Ishikawa (cell line): ENCODE data around the gene SULT4A1.

Experiments
- CEBPB ChIP-seq: IDR thresholded peaks from 2 replicates; pipeline ENCODE4 v1.6.1; 2012
- CREB1 ChIP-seq: IDR thresholded peaks from 2 replicates; pipeline ENCODE4 v1.6.1; 2012; ENCODE audit warnings: low read depth
- EGR1 ChIP-seq: IDR thresholded peaks from 2 replicates; pipeline ENCODE4 v1.6.1; 2012
- EP300 ChIP-seq: IDR thresholded peaks from 2 replicates; pipeline ENCODE4 v1.6.1; 2012; ENCODE audit warnings: borderline replicate concordance
- FOXM1 ChIP-seq: IDR thresholded peaks from 2 replicates; pipeline ENCODE4 v1.6.1; 2012; ENCODE audit warnings: low read depth, borderline replicate concordance
- MAX ChIP-seq: IDR thresholded peaks from 2 replicates; pipeline ENCODE4 v1.6.1; 2012
- NFIC ChIP-seq: IDR thresholded peaks from 2 replicates; pipeline ENCODE4 v1.6.1; 2012
- RAD21 ChIP-seq: IDR thresholded peaks from 2 replicates; pipeline ENCODE4 v1.6.1; 2012; ENCODE audit warnings: low read depth
- REST ChIP-seq: IDR thresholded peaks from 2 replicates; pipeline ENCODE4 v1.6.1; 2012; ENCODE audit warnings: low read depth, mild to moderate bottlenecking
- TAF1 ChIP-seq: IDR thresholded peaks from 2 replicates; pipeline ENCODE4 v1.6.1; 2012; ENCODE audit warnings: low read depth, mild to moderate bottlenecking
- TCF12 ChIP-seq: IDR thresholded peaks from 2 replicates; pipeline ENCODE4 v1.6.1; 2012; ENCODE audit warnings: low read depth
- TEAD4 ChIP-seq: IDR thresholded peaks from 2 replicates; pipeline ENCODE4 v1.6.1; 2012
- USF1 ChIP-seq: IDR thresholded peaks from 2 replicates; pipeline ENCODE4 v1.6.1; 2012
- YY1 ChIP-seq: IDR thresholded peaks from 2 replicates; pipeline ENCODE4 v1.6.1; 2012; ENCODE audit warnings: low read depth
- ZBTB7A ChIP-seq: IDR thresholded peaks from 2 replicates; pipeline ENCODE4 v1.6.1; 2012; ENCODE audit warnings: low read depth

SULT4A1 gene

GRCh38 chr22:43854121-43854785, 8.1 kb downstream of the SULT4A1 start:
- TF ChIP-seq REST (no peak), TCF12 (no peak), EP300 (no peak), RAD21 (no peak), NFIC (no peak), TEAD4 (no peak), YY1 (no peak)

- TF ChIP-seq YY1 (no peak), NFIC (no peak), TCF12 (no peak), TEAD4 (no peak), CREB1 (no peak), EGR1 (no peak), FOXM1 (no peak)
These were observed 8.9 kb downstream of the SULT4A1 start for GRCh38 chr22:43853328-43853931.

- TF ChIP-seq NFIC, result no peak
- no peak for TF ChIP-seq TEAD4
- TF ChIP-seq MAX, result no peak
- TF ChIP-seq EGR1, result no peak
- TF ChIP-seq ZBTB7A, result no peak
- TF ChIP-seq CEBPB, result no peak
- TF ChIP-seq TAF1, result no peak
- no peak for TF ChIP-seq EP300
- TF ChIP-seq USF1, result no peak
- no peak for TF ChIP-seq FOXM1
- TF ChIP-seq TCF12, result no peak
- no peak for TF ChIP-seq RAD21
- TF ChIP-seq REST, result no peak
- TF ChIP-seq YY1, result no peak
- no peak for TF ChIP-seq CREB1
These were observed 9.6 kb downstream of the SULT4A1 start for GRCh38 chr22:43852573-43853327.

GRCh38 chr22:43851979-43852307, 10.4 kb downstream of the SULT4A1 start:
- TF ChIP-seq RAD21, result no peak
- TF ChIP-seq EP300, result no peak
- TF ChIP-seq YY1, result no peak
- no peak for TF ChIP-seq TAF1
- TF ChIP-seq FOXM1, result no peak
- no peak for TF ChIP-seq USF1
- TF ChIP-seq MAX, result no peak
- no peak for TF ChIP-seq EGR1
- no peak for TF ChIP-seq NFIC
- TF ChIP-seq TEAD4, result no peak
- no peak for TF ChIP-seq TCF12
- TF ChIP-seq CEBPB, result no peak
- no peak for TF ChIP-seq ZBTB7A
- no peak for TF ChIP-seq REST
